Measurements from ENCODE around the gene TPSAB1.

TPSAB1 gene

DNA sequence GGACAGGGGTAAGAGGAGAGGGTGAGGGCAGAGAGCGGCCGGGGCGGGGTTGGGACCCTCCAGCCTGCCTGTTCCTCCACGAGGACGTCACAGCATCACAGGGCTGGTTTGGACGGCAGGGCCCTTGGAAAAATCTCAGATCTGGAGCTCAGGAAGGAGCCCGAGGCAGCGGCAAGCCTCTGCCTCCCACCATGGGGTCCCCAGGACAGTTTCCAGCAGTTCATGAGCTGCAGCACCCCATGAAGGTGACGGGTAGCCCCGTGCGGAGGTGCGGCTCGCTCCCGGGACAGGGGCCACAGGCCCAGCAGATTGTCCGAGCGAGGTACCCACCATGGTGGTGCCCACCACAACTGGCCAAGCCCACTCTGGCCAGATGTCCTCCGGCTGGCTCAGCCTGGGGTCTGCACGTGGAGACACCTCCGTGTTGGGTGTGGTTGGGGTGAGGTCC lies 36.7 kb downstream of the TPSAB1 start:
- H3K27ac ChIP-seq, result no peak overlapping the region
- TF ChIP-seq, protein P1, sequence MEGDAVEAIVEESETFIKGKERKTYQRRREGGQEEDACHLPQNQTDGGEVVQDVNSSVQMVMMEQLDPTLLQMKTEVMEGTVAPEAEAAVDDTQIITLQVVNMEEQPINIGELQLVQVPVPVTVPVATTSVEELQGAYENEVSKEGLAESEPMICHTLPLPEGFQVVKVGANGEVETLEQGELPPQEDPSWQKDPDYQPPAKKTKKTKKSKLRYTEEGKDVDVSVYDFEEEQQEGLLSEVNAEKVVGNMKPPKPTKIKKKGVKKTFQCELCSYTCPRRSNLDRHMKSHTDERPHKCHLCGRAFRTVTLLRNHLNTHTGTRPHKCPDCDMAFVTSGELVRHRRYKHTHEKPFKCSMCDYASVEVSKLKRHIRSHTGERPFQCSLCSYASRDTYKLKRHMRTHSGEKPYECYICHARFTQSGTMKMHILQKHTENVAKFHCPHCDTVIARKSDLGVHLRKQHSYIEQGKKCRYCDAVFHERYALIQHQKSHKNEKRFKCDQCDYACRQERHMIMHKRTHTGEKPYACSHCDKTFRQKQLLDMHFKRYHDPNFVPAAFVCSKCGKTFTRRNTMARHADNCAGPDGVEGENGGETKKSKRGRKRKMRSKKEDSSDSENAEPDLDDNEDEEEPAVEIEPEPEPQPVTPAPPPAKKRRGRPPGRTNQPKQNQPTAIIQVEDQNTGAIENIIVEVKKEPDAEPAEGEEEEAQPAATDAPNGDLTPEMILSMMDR (conservative IDR thresholded peaks at IDR 0.05), result no peak

DNA sequence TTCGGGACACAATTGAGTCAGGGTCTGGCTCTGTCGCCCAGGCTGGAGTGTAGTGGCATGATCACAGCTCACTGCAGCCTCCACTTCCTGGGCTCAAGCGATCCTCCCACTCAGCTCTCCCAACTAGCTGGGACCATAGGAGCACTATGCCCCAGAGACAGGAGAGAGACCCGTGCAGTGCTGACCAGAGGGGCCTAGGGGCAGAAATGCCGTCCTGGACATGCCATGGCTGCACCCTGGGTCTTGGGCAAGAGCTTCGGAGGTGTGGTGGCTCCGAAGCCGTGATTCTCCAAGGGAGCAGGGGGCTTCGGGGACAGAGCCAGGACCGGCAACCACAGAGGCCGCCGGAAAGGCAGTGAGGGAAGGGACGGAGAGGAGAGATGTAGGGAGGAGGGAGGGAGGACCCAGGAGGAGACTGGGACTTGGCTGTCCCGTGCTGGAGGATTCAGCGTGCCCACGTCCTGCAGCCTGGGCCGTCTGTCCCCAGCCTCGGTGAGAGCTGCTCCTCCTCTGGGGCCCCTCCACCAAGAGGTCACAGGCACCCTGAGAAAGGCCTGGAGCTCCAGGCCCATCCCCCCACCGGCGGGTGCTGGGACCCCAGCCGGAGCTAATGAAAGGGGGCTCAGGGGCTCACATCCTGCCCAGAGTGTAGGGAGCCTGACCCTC lies 37.2 kb downstream of the TPSAB1 start:
- TF ChIP-seq, protein P1 (conservative IDR thresholded peaks at IDR 0.05), result no peak
- no peak overlapping the region for H3K27ac ChIP-seq

DNA sequence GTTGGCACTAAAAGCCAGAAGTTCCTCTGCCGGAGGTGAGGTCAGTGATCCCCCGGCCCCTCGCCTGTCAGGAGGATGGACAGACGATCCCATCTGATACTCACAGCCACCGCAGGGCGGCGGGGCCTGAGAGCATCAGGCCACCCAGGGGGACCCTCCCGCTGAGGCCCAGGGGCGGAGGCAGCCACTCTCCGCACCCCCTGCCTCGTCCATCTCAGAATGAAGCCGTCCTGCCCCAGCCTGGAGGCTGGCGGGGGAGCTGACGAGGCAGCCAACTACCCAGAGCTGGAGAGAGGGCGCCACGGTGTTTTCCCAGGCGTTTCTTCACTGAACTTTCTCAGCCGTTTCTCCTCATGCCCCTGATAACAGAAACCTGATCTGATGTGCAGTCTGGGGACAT lies 38.0 kb downstream of the TPSAB1 start:
- H3K27ac ChIP-seq, result no peak overlapping the region
- TF ChIP-seq, protein P1 (conservative IDR thresholded peaks at IDR 0.05), result no peak

DNA sequence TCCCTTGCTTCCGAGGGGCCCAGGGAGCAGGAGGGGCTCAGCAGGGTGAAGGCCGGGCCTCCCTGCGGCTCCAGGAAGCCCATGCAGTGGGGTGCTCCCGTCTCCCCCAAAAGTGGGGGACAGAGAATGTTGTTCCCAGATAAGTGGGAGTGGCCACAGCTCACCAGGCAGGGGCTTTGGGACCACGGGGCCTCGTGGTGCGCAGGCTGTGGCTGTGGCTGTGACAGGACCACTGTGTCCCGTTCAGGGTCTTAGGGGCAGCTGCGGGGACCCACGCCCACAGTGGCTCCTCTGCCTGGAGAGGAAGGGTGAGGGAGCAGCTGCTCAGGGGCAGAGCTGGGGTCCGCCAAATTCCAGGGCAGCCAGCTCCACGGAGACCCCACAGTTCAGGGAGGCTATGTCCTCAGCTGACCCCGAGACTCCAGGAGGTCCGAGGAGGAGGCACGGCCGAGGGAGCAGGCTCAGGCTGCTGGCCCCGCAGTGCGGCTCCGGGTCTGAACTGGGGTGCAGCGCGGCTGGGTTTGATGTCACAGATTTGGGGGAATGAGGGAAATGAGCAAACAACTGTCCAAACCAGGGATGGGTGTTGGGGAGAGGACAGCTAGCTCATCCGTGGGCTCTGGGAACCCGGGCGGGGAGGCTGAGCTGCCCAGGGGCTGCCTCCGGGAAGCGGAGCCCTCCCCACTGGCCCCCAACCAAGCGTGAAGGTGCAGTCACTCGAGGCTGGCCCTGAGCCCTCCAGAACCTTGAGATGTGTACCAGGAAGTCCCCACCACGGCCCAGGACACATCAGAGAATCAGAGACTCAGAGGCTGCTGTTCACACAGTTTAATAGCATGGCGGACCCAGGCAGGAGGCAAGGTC lies 38.8 kb downstream of the TPSAB1 start:
- H3K27ac ChIP-seq, result no peak overlapping the region
- TF ChIP-seq, protein P1 (conservative IDR thresholded peaks at IDR 0.05), result no peak

DNA sequence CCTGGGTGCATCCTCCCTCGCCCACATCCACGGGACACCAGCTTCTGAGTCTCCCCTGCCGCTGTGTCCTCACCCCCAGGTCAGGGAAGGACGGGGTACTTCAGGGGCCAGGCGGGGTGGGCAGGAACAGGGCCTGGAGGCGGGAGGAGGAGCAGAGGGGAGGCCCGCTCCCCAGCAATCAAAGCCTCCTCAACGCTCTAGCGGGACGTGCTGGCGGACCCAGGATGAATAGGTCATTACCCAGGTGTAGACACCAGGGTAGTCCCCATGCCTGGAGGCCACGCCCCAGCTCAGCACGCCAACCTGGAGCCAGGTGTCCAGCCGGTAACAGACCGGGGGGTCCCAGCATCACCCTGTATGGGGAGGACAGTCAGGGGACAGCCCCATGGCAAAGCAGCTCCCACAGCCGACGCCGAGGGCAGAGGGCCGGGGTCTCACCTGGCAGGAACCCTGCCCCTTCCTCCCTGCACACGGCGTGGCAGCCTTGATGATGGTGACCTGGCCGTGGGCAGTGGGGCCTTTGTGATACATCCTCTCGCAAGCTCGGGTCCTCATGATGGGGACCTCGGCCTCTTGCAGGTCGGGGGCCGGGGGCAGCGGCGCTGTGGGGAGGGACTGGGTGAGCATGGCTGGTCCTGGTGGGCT lies 39.6 kb downstream of the TPSAB1 start:
- no peak overlapping the region for H3K27ac ChIP-seq

DNA sequence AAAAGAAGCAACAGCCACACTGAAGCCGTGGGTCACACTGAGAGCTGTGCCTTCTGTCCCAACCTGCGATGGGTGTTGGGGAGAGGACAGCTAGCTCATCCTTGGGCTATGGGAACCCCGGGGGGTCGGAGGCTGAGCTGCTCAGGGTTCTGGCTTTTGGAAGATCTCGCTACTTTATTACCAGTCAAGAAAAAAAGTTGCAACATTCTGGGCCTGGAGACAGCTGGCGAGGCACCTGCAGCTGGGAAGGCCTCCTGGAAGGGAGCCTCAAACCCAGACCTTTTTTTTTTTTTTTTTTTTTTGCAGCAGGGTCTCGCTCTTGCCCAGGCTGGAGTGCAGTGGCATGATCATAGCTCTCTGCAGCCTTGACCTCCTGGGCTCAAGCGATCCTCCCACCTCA lies 40.3 kb downstream of the TPSAB1 start:
- no peak overlapping the region for H3K27ac ChIP-seq
- TF ChIP-seq, protein P1 (conservative IDR thresholded peaks at IDR 0.05), result no peak

More for the DNA sequence above, 39.6 kb downstream of the TPSAB1 start:
- TF ChIP-seq, protein P1 (conservative IDR thresholded peaks at IDR 0.05), result no peak

DNA sequence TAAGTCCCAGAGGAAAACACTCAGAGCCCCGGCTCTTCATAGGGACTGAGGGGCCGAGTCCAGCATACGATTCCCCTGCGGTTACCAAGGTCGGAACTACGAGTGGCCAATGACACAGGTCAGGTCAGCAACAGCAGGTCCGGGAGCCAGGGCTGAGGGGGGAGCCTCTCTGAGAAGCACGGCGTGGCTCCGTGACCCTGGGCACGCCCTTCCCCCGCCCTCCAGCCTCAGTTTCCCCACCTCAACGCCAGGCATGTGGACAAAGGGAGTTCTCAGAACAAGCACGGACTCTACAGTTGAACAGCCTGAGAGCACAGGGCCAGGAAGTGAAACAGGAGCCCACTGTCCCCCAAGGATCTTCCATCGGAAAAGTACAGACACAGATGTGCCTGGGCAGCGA lies 41.0 kb downstream of the TPSAB1 start:
- no peak overlapping the region for H3K27ac ChIP-seq

More for the DNA sequence above, 41.0 kb downstream of the TPSAB1 start:
- TF ChIP-seq, protein P1 (conservative IDR thresholded peaks at IDR 0.05), result no peak

All from VCaP (cell line).